HG03571 (cell line): ENCODE data around the gene GRIN1.

Experiments used
- ATAC-seq: cut with Tn5 transposase; IDR thresholded peaks from one replicate; pipeline ENCODE4 v1.9.1; 2021; ENCODE audit not compliant: unreplicated experiment

The GRIN1 gene

DNA sequence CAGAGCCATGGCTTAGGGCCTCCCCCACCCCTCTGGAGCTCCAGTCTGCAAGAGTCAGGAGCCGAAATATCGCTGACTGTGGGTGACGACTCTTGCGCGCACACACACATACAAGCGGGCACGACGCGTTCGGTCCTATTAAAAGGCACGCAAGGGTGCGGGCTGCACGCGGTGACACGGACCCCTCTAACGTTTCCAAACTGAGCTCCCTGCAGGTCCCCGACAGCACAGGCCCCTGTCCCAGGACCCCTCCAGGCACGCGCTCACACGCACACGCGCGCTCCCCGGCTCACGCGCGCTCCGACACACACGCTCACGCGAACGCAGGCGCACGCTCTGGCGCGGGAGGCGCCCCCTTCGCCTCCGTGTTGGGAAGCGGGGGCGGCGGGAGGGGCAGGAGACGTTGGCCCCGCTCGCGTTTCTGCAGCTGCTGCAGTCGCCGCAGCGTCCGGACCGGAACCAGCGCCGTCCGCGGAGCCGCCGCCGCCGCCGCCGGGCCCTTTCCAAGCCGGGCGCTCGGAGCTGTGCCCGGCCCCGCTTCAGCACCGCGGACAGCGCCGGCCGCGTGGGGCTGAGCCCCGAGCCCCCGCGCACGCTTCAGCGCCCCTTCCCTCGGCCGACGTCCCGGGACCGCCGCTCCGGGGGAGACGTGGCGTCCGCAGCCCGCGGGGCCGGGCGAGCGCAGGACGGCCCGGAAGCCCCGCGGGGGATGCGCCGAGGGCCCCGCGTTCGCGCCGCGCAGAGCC is at the start of gene GRIN1:
GRIN1 (plus strand) TSS at position 433 of the 746 bp plus-strand sequence. CDS start 333 bp downstream, outside the sequence.
- ATAC-seq, result no peak

- no peak for ATAC-seq
These were observed 49.6 kb upstream of the GRIN1 start for GRCh38 chr9:137089232-137089947.

- peak; percentile 54 for ATAC-seq
These were observed 43.1 kb upstream of the GRIN1 start for GRCh38 chr9:137095664-137096517.

DNA sequence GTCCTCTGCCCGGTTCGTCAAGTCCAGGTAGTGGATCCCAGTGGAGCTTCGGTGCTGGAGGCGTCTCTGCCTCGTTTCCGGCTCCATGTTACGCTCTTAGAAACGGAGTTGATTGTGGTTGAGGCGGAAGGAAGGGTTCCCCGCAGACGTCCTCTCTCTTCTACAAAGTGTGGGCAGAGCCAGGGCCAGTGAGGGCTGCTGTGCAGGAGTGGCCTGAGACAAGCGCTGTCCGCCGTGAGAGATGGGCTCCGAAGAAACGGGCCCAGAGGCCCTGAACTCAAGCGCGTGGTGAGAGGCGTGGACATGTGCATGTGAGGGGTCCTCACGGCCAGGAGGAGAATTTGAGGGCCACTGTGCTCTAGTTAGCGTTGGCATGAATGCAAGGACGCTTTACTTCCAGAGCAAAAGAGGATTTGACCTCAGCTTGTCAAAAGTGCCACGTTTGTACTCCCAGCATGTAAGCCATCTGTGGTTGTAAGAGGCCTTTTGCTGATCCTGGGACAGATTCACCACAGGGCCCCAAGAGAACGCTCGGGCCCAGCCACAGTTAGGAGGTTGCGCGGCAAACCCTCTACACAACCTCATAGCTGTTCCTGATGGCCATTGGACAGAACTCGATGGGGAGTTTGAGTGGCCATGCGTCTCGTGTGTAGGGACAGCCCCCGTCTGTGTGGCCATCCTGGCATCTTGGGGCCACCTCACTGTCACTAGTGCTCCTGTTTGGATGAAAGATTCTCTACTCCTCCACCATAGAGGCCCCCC is 42.0 kb upstream of the GRIN1 start:
- ATAC-seq, result no peak

- no peak for ATAC-seq
These were observed 41.0 kb upstream of the GRIN1 start for GRCh38 chr9:137097761-137098462.

DNA sequence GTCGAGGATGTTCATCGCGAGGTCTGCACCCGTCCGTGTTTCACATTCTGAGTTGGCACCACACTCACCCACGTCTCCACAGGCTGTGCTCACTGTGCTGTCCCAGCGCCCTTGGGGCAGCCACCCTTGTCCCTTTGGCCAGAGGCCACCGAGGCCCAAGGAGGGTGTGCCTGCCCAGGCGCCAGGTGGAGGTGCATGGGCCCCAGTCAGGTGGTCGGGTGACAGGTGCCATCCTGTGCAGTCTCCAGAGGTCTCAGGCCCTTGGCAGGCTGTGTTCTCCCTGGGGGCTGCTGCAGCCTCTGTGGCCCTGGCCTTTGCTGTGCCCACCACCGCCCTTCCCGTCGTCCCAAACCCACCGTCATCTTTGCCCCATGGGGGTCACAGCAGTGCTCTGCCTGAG is 39.7 kb upstream of the GRIN1 start:
- ATAC-seq, result no peak

DNA sequence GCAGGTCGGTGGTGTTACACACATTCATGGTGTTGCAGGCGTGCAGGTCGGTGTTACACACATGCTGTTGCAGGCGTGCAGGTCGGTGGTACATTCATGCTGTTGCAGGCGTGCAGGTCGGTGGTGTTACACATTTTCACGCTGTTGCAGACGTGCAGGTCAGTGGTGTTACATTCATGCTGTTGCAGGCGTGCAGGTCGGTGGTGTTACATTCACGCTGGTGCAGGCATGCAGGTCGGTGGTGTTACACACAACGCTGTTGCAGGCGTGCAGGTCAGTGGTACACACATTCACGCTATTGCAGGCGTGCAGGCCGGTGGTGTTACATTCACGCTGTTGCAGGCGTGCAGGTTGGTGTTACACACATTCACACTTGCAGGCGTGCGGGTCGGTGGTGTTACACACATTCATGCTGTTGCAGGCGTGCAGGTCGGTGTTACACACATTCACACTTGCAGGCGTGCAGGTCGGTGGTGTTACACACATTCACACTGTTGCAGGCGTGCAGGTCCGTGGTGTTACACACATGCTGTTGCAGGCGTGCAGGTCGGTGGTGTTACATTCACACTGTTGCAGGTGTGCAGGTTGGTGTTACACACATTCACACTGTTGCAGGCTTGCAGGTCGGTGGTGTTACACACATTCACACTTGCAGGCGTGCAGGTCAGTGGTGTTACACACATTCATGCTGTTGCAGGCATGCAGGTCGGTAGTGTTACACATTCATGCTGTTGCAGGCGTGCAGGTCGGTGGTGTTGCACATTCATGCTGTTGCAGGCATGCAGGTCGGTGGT is 35.6 kb upstream of the GRIN1 start:
- no peak for ATAC-seq

DNA sequence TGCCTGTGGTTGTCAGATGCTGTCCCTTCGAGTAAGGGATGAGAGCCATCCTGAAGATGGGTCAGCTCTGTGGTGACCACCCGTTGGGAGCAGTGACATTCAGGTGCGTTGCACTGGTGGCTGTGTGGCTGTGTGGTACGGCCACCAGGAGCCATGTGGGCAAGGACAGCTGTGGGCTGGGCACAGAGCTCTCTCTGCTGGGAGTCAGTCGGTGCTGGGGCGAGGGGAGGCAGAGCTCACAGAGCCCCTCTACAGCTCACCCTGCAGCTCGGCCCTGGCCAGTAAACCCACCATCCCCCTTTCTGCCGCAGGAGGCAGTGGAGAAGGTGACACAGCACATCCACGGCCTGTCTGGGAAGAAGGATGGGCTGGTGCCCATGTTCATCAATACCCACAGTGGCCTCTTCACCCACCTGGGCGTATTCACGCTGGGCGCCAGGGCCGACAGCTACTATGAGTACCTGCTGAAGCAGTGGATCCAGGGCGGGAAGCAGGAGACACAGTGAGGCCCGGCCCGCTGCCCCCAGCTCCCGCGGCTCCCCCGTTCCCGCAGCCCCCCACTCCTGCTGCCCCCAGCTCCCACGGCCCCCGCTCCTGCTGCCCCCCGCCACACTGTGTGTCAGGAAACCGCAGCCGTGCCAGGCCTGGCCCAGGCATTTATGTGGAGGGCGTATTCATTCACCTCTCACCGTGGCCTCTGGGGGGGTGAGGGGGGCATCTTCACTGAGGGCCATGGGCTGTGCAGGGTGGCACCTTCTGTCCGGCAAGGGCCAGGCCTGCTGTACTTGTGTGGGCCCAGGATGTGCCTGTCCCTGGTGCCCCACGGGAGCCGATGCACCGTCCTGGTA is 32.9 kb upstream of the GRIN1 start:
- ATAC-seq, result no peak

DNA sequence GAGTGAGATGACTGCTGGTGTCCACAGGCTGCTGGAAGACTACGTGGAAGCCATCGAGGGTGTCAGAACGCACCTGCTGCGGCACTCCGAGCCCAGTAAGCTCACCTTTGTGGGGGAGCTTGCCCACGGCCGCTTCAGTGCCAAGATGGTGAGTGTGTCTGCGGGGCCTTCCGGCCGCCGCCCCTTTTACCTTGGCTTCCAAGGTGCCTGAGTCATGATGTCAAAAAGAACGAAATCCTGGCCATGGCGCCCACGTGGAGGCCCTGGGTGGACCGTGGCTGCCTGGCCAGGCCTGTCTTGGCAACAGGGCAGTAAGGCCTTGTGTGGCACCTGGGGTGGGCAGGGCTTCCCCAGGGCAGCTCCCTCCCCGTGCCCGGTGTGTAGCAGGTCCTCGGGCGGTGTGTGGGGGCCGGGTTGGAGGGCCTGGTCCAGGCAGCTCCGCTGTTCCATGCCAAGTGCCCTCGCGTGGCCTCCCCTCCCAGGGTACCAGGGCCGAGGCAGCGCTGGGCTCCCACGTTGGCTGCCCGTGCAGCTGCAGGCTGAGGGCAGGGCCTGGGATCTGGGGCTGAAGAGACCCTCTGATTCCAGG is 32.2 kb upstream of the GRIN1 start:
- no peak for ATAC-seq

- ATAC-seq, result no peak
These were observed 31.5 kb upstream of the GRIN1 start for GRCh38 chr9:137107312-137107921.

DNA sequence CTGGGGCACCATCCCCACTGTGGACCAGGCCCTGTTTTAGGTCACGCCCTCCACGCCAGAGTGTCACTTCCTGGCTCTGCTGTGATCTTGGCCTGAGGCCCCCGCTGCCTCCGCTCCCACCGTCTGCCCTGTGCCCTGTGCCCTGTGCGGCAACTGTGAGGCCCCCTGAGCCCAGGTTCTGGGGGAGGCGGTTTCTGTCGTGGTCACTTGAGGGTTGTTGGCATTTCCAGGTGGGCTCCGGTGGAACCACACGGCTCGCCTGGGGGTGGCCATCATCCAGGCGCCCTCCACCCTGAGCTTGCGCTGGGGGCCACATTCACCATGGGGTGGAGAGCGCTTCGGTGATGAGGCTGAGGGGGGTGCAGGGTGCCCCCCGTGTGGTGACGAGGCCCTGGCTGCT is 31.0 kb upstream of the GRIN1 start:
- ATAC-seq, result no peak

GRCh38 chr9:137108608-137109249 is 30.2 kb upstream of the GRIN1 start:
- no peak for ATAC-seq

- no peak for ATAC-seq
These were observed 29.5 kb upstream of the GRIN1 start for GRCh38 chr9:137109250-137110146.

DNA sequence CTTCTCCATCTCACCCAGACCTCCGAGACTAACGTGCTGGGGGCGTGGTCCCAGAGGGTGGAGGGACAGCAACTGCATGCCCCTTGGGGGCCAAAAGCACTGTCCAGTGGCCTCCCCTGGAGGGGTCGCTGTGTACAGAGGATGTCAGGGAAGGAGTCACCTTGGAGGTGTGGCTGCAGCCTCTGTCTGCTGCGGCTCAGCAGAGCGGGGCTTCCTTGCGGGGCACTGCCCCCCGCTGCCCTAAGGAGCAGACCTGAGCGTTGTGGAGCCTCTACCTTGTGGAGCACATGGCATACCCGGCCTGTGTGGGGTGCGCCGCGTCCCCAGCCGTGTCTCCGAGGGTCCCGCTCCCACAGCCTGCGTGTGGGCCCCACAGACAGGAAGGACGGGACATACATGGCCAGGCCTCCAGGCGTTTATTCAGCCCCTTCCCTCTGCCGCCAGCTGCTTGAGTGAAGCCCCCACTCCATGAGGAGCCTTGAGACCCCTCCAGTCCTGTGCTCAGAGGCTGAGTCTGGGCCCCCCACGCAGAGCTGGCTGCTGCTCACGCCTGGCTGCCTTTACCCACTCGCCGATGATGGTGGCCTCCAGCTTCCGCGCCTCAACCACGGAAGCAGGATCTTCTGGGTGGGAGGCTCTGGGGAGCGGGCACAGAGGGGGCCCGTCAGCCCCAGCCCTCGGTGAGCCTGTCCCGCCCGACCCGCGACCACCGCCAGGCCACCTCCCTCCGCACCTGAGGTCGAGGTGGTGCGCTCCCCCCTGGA is 28.6 kb upstream of the GRIN1 start:
- no peak for ATAC-seq
